H54 (cell line): ENCODE data around the gene CERS6.
A peak's percentile ranks its signal among the peaks of the same experiment; 100 is the strongest.

Experiments
- DNase-seq: peaks from one replicate; pipeline ENCODE4 v3.0.0; 2011; ENCODE audit warnings: low spot score, mixed read lengths; ENCODE audit not compliant: insufficient read length
- FAIRE-seq: peaks from 3 replicates; lab custom pipeline; 2011; peaks lifted over from hg19 to GRCh38; lab: Jason Lieb, UNC
- POLR2A ChIP-seq: IDR thresholded peaks from 2 replicates; pipeline ENCODE4 v1.6.1; 2011; ENCODE audit warnings: low read depth, mild to moderate bottlenecking, low read length

The CERS6 gene

DNA sequence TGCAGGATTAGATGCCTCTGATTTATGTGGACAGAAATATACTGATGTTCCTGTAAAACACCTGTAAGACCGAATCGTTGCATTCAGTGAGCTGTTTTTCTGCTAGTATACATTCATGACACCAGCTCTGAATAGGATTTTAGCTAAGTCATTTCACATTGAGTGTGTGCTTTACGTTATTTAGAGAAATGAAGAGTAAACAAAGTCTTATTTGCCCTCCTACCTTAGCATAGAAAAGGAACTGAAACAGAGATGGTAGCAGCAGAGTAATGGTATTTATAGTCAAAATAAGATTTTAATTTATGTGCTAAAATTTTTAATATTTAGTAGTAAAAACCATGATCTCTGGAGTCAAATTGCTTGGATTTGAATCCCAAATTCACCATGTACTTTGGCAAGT, 168.0 kb downstream of the CERS6 start:
- FAIRE-seq (no peak), DNase-seq (no peak)
- TF ChIP-seq POLR2A, result no peak

DNA sequence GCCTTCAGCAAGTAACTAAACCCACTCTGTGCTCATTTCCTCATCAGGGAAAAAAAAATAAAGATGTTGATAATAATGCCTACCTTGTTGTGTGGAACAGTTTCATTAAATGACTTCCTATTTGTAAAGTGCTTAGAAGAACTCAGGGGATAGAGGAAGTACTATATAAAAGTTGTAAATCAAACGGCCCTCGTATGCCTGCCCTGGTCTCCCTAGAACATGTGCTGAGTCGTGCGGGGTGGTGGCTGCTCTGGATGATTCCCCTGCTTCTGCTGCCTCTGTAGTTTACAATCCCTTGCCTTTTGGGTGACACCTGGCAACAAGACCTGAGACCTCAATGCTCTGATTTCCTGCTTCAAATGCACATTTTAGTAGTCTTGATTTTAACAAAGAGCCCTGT, 170.0 kb downstream of the CERS6 start:
- DNase-seq (no peak), FAIRE-seq (peak; percentile 55)
- TF ChIP-seq POLR2A, result no peak

DNA sequence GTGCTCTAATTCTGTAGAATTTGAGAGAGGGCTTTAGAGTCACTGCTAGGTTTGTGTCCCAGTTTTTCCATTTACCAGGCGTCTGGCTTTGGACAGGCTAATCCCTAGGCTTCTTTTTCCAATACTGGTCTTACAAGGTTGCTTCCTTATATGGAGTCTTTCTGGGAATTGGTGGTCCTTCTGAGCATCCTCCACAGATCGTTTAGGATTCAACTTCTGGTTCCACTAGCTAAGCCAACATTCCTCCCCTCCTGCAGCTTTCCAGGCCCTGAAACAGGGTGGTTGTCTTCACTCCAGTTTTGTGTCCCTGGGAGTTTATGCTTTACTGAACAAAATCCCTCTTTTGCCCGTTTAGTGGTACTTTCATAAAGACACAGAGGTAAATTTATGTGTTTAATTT, 170.6 kb downstream of the CERS6 start:
- DNase-seq, result no peak
- no peak for FAIRE-seq
- no peak for TF ChIP-seq POLR2A

DNA sequence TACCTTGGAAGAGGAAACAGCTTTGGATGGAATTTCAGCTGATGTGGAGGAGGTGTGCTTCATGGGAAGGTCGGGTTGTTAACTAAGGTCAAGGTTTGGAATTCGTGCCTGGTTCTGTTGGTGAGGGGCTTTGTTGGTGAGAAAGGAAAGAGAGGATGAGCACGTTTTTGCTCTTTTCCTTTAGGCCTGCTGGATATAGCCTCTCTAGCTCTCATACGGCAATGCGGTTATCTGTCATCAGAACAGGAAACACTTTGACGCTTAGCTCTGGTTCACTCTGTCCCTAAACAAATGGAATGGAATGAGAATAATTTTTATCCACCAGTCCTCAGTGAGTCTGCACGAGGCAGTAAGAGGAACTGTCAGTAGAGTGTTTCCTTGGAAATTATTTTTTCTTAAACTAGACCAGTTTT, 176.6 kb downstream of the CERS6 start:
- FAIRE-seq, result no peak
- no peak for DNase-seq
- TF ChIP-seq POLR2A, result no peak

DNA sequence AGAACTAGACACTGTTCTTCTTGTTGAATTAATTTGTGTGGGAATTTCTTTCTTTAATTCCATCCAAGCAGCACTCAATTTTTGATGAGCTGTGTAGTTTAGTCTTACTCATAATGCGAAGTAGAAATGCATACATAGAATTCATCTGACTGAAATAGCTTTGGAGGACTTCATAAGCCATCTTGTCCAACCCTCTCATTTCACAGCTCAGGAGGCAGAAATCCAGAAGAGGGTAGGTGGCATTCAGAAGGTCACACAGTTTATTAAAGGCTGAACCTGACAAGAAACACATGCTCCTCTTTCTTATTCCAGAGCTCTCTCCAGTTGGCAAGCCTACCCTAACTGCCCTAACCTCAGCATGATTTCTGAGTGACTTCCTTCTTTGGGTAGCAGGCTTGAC, 177.1 kb downstream of the CERS6 start:
- FAIRE-seq, result no peak
- no peak for TF ChIP-seq POLR2A
- DNase-seq, result no peak

DNA sequence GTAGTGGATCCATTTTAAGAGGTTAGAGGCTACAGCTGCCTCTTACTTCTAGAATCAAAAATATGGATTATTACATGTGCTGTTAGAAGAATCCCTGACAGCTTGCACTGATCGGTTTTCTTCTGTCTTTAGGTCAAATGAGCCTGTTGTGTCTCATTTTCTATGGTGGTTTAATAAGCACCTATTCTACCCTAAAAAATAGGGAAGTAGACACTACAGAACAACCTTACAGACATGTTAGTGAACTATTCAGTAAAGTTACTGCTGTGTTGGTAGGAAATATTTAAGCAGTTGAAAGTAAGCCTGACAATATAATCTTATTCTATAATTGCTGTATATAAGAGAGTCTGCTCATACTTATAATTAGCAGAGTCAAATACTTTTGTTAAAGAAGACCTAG, 177.8 kb downstream of the CERS6 start:
- DNase-seq (no peak), FAIRE-seq (no peak)
- TF ChIP-seq POLR2A, result no peak

DNA sequence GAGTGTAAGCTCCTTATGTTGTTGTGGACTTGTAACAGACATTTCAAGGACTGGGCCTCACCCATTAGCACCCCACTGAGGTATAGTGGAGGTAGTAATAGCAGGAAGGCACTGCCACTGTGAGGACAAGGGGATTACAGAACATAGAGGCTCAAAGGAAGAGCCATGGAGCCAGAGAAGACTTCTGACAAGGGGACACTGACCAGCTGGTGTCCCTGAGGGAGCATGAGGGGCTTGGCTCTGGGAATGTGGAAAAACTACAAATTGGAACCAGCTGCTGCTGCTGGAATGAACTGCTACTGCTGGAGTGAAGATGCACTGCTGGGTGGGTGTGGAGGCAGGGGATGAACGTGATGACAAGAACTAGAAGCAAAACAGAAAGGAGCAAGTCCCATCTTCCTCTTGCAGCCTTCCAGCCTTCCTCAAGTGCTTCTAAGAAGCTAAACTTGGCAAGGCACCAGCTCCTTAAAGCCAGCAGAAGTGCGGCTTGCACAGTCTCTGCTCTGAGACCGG, 179.0 kb downstream of the CERS6 start:
- FAIRE-seq, result no peak
- no peak for DNase-seq
- TF ChIP-seq POLR2A, result no peak

DNA sequence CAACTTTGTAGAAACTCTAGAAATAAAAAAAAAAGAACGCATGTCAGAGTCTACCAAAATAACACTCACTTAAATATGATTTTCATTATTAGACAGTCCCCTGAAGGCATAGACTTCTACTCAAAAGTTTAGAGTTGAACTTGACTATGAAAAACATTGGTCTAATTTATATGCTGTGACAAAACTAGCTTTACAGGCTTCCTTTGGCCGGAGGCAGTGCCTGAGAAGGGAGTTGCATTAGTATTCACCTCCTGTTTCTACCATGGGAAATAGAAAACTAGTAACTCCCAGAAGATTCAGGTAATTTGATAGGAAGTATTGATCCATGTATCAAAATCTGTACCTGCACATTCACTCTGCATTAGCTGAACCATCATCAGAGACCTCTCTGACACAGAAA, 182.9 kb downstream of the CERS6 start:
- TF ChIP-seq POLR2A, result no peak
- DNase-seq, result no peak
- FAIRE-seq, result no peak

DNA sequence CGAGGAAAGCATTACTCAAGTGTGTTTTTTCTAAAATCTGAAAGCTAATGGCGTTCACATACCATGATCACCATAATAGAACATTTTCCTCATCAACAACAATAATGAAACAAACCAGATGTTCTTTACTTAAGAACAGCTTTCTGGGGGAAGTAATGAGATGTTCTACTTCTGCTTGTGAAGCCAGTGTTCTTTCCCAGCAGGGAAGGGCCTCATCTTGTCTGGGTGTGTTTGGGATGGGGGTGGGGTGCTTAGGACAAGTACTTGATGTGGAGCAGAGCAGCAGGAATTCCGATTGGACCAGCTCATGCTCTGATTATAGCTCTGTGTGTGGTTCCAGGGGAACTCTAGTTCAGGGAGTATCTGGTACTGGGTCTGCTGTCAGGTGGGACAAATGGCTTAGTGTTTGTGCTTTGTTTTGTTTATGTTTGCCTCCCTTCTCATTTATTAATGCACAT, 183.4 kb downstream of the CERS6 start:
- FAIRE-seq (peak; percentile 74), DNase-seq (no peak)
- no peak for TF ChIP-seq POLR2A

DNA sequence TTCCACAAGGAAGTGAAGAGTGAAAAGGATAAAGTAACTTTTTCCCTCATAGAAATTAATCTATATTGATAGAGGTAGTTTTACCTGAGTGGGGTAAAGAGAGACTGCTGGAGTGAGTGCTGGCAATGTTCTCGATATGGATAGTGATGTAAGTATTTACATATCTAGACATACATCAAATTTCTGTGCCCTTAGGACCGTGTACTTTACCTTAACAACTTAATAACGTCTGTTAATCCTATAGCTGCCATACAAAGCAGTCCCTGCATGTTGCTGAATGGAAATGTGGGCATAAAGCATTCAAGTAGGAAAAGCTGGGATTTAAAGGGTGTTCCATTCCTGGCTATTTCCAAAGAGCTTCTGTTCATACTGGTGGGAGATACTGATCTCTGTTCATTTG, 184.0 kb downstream of the CERS6 start:
- FAIRE-seq (no peak), DNase-seq (no peak)
- TF ChIP-seq POLR2A, result no peak

DNA sequence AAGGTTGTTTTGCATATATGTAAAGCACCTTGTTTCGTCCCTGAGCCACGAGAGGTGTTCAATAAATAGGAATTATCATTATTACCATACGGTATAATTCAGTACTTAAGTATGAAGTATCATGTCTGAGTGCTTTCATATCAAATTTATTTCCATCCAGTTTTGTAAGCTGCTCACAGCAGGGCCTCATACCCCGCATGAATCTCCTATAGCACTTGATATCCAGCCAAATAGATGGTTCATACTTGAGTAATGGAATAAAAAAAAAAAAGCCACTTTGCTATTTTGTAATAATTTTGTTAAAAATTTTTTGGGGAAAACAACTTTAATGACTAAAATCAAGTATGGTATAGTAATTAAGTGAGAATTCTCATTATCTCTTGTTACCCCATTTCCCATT, 185.6 kb downstream of the CERS6 start:
- no peak for FAIRE-seq
- no peak for TF ChIP-seq POLR2A
- no peak for DNase-seq

DNA sequence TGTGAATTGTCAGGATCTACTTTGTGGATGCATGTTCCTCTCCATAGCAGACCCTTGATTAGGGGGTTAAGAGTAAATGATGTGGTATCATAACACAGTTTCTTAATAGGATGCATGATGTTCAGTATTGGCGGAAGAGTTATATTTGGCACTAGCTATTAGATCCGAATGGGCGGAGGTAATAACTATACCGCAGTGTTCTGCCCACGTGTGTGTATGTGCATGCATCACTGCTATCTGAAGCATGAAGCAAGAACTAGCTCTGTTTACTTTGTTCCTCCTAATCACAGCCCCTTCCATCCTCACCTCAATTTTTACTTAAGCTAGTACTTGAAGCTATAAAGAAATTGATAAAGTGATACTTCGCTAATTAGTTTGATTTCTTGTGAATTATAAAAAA, 186.8 kb downstream of the CERS6 start:
- TF ChIP-seq POLR2A, result no peak
- no peak for DNase-seq
- no peak for FAIRE-seq

DNA sequence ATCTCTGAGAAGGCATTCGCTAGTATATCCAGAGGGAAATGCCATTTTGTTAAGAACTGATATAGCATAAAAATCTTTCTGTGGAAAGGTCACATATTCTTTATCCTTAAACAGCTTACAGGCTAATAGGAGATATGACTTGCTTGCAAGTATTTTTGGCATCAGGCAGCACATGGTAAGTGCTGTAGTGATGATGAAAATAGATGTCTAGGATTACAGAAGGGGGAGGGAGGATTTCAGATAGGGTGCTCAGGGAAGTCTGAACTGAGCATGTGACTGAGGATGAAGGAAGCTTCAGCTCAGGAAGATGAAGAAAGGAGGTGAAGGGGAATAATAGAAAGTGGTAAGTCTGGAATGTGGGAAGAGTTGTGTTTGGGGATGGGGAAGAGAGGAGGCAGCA, 187.9 kb downstream of the CERS6 start:
- no peak for TF ChIP-seq POLR2A
- no peak for DNase-seq
- FAIRE-seq, result no peak

DNA sequence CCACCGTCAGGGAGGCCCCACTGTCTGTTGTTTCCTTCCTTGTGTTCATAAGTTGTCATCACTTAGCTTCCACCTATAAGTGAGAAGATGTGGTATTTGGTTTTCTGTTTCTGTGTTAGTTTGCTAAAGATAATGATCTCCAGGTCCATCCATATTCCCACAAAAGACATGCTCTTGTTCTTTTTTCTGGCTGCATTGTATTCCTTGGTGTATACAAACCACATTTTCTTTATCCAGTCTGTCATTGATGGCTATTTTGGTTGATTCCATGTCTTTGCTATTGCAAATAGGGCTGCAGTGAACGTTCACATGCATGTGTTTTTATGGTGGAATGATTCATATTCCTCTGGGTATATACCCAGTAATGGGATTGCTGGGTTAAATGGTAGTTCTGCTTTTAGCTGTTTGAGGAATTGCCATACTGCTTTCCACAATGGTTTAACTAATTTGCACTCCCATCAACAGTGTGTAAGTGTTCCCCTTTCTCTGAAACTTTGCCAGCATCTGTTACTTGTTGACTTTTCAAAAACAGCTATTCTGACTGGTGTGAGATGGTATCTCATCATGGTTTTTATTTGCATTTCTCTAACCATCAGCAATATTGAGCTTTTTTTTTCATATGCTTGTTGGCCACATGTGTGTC, 189.7 kb downstream of the CERS6 start:
- DNase-seq, result no peak
- no peak for TF ChIP-seq POLR2A
- FAIRE-seq, result no peak

DNA sequence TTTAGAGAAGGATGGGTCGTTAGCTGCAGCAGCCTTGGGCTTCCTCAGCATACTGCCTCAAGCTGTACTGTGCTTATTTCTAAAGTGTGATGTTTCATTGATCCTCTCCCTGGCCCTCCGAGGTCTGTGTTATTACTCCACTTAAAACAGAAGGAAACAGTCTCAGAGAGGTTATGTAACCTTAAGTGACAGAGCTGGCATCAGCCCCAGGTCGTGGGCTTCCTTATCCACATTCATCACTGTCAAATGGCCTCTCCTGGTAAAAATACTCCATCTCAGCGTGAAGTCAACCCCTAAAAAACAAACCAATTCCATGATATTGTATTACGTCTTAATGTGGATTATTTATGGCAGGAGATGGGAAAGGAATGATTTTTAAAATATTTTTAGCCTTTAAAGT, 193.0 kb downstream of the CERS6 start:
- TF ChIP-seq POLR2A, result no peak
- DNase-seq, result no peak
- FAIRE-seq, result no peak
